Activated CD8-positive, alpha-beta memory T cell treated with anti-CD3 and anti-CD28 coated beads, Interleukin-2, amount 10 ng/mL, durations not matched to agents 7 days and 5 days (primary cell): Measurements from ENCODE around the gene FBXO42. TPM values are rescaled to one million over a fixed set of nuclear protein-coding genes. Genes with fewer than 3 reads are reported as not detected.
"Not testable (repeated sequence)": the region's sequence is repeated elsewhere in the genome, so short reads cannot be mapped to it uniquely, and the experiment has no call there.

Experiments used
- ATAC-seq: fragments of 150-1000 bp; cut with Tn5 transposase; one replicate; pipeline ENCODE4 v1.10.0; 2021; ENCODE audit warnings: moderate library complexity
- CTCF ChIA-PET: fragments of 350-600 bp; sonication (Branson Sonifier 250); formaldehyde crosslinking; loops from one replicate; lab custom pipeline; 2021; ENCODE audit warnings: antibody characterized with exemption; lab: Charles Lee
- DNase-seq: peaks from one replicate; pipeline ENCODE4 v3.0.0-alpha.2; 2020
- H3K27ac Mint-ChIP-seq: one replicate; pipeline ENCODE4 v1.8.0; 2021; ENCODE audit warnings: mild to moderate bottlenecking, mixed read lengths
- H3K27me3 Mint-ChIP-seq: one replicate; pipeline ENCODE4 v1.8.0; 2021; ENCODE audit warnings: mixed read lengths
- H3K36me3 Mint-ChIP-seq: one replicate; pipeline ENCODE4 v1.8.0; 2021; ENCODE audit warnings: mild to moderate bottlenecking, mixed read lengths
- H3K4me1 Mint-ChIP-seq: one replicate; pipeline ENCODE4 v1.8.0; 2021; ENCODE audit warnings: mixed read lengths
- H3K4me3 Mint-ChIP-seq: one replicate; pipeline ENCODE4 v1.8.0; 2021; ENCODE audit warnings: mild to moderate bottlenecking, moderate library complexity, mixed read lengths
- H3K9me3 Mint-ChIP-seq: one replicate; pipeline ENCODE4 v1.8.0; 2022; ENCODE audit warnings: low read depth, mixed read lengths
- total RNA-seq, 2 experiments: library from RNA; stranded (reverse); gene quantifications; one replicate each; pipeline ENCODE4 v1.2.3, GENCODE V29; 2021

Gene FBXO42
- total RNA-seq, 2 experiments from 2014 or later, result 17.6 to 19.7 TPM

- ATAC-seq (peak; percentile 76), DNase-seq (peak; percentile 90)
- Mint-ChIP-seq H3K9me3 (no peaks in the 10 kb centered on the region), H3K4me3 (peak overlapping the region; percentile 99), H3K4me1 (peaks cover 48% of the 10 kb centered on the region), H3K36me3 (peaks cover 16% of the 10 kb centered on the region), H3K27ac (peak overlapping the region; percentile 99), H3K27me3 (no peaks in the 10 kb centered on the region)
- CTCF ChIA-PET, result interaction anchor here (0.7 to 7.4 kb wide), 6 partner anchors 13 to 150 kb away, joined by 3 to 84 read pairs (median 4); partner anchors contain the start of genes FBXO42 and NECAP2
Observed at GRCh38 chr1:16367258-16367967, 15.1 kb upstream of the FBXO42 start.

GRCh38 chr1:16366722-16367257 is 14.5 kb upstream of the FBXO42 start, which contains the start of gene SZRD1:
Gene SZRD1, plus strand, starts transcription at chr1:16367242. Its CDS starts 16 bp downstream, at chr1:16367258.
- H3K4me1 Mint-ChIP-seq, result peaks cover 42% of the 10 kb centered on the region
- H3K27ac Mint-ChIP-seq, result peak within 1 kb of the TSS; percentile 99
- ATAC-seq, result peak; percentile 89
- H3K9me3 Mint-ChIP-seq, result no peaks in the 10 kb centered on the region
- peaks cover 12% of the 10 kb centered on the region for H3K36me3 Mint-ChIP-seq
- H3K27me3 Mint-ChIP-seq, result no peaks in the 10 kb centered on the region
- peak within 1 kb of the TSS; percentile 99 for H3K4me3 Mint-ChIP-seq
- CTCF ChIA-PET, result interaction anchor here (1.2 to 7.4 kb wide), 6 partner anchors 13 to 286 kb away, joined by 3 to 84 read pairs (median 10); partner anchors contain the start of genes FBXO42 and NECAP2
- peak; percentile 98 for DNase-seq

- not testable (repeated sequence) for H3K27ac Mint-ChIP-seq, H3K27me3 Mint-ChIP-seq, ATAC-seq, H3K4me3 Mint-ChIP-seq, DNase-seq, H3K36me3 Mint-ChIP-seq, H3K9me3 Mint-ChIP-seq
- H3K4me1 Mint-ChIP-seq, result peaks cover 31% of the 10 kb centered on the region
- CTCF ChIA-PET, result interaction anchor here (0.6 to 7.4 kb wide), 9 partner anchors 11 to 1662 kb away, joined by 3 to 84 read pairs (median 4); partner anchors contain the start of genes FBXO42 and NECAP2
Observed at GRCh38 chr1:16365146-16365498, 12.8 kb upstream of the FBXO42 start.

GRCh38 chr1:16356867-16357266 is 4.6 kb upstream of the FBXO42 start:
- CTCF ChIA-PET, result interaction anchor here (5.4 kb wide), 1 partner anchor 8 kb away, joined by 84 read pairs; the partner anchor contains the start of gene SZRD1
- no peak overlapping the region for H3K4me3 Mint-ChIP-seq
- H3K36me3 Mint-ChIP-seq, result no peaks in the 10 kb centered on the region
- H3K4me1 Mint-ChIP-seq, result peaks cover 4% of the 10 kb centered on the region
- DNase-seq, result no peak
- H3K27ac Mint-ChIP-seq, result no peak overlapping the region
- H3K9me3 Mint-ChIP-seq, result no peaks in the 10 kb centered on the region
- no peaks in the 10 kb centered on the region for H3K27me3 Mint-ChIP-seq
- ATAC-seq, result no peak

GRCh38 chr1:16354619-16355018 is 2.3 kb upstream of the FBXO42 start:
- Mint-ChIP-seq H3K4me1 (peaks cover 18% of the 10 kb centered on the region), H3K27me3 (no peaks in the 10 kb centered on the region), H3K27ac (no peak overlapping the region), H3K9me3 (no peaks in the 10 kb centered on the region), H3K4me3 (no peak overlapping the region), H3K36me3 (peaks cover 1% of the 10 kb centered on the region)
- CTCF ChIA-PET, result interaction anchor here (0.9 to 5.4 kb wide), 4 partner anchors 10 to 276 kb away, joined by 3 to 84 read pairs (median 3); partner anchors contain the start of gene SZRD1
- ATAC-seq (no peak), DNase-seq (no peak)

GRCh38 chr1:16352842-16353535 is 709 bp upstream of the FBXO42 start:
- DNase-seq (no peak), ATAC-seq (no peak)
- CTCF ChIA-PET, result interaction anchor here (0.8 to 5.4 kb wide), 8 partner anchors 12 to 279 kb away, joined by 3 to 84 read pairs (median 4); partner anchors contain the start of genes NECAP2 and SZRD1
- Mint-ChIP-seq H3K27me3 (no peaks in the 10 kb centered on the region), H3K4me1 (peaks cover 22% of the 10 kb centered on the region), H3K27ac (peak overlapping the region; percentile 95), H3K36me3 (peaks cover 3% of the 10 kb centered on the region), H3K9me3 (no peaks in the 10 kb centered on the region), H3K4me3 (peak overlapping the region; percentile 93)

- H3K36me3 Mint-ChIP-seq, result peaks cover 4% of the 10 kb centered on the region
- no peak for DNase-seq
- H3K27ac Mint-ChIP-seq, result peak overlapping the region; percentile 95
- no peaks in the 10 kb centered on the region for H3K9me3 Mint-ChIP-seq
- H3K4me3 Mint-ChIP-seq, result peak overlapping the region; percentile 93
- peaks cover 23% of the 10 kb centered on the region for H3K4me1 Mint-ChIP-seq
- ATAC-seq, result no peak
- CTCF ChIA-PET, result interaction anchor here (0.8 to 5.4 kb wide), 7 partner anchors 13 to 560 kb away, joined by 3 to 84 read pairs (median 3); partner anchors contain the start of gene SZRD1
- no peaks in the 10 kb centered on the region for H3K27me3 Mint-ChIP-seq
Observed at GRCh38 chr1:16351456-16351993, 755 bp downstream of the FBXO42 start.

GRCh38 chr1:16349847-16350406 is 2.4 kb downstream of the FBXO42 start:
- CTCF ChIA-PET, result interaction anchor here (1.0 to 1.4 kb wide), 2 partner anchors 13 to 18 kb away, joined by 3 to 8 read pairs; partner anchors contain the start of gene SZRD1
- Mint-ChIP-seq H3K4me3 (no peak overlapping the region), H3K4me1 (peaks cover 25% of the 10 kb centered on the region), H3K9me3 (no peaks in the 10 kb centered on the region), H3K36me3 (peaks cover 4% of the 10 kb centered on the region), H3K27me3 (no peaks in the 10 kb centered on the region), H3K27ac (no peak overlapping the region)
- ATAC-seq (no peak), DNase-seq (no peak)

GRCh38 chr1:16348414-16349182 is 3.7 kb downstream of the FBXO42 start:
- H3K27ac Mint-ChIP-seq, result no peak overlapping the region
- no peaks in the 10 kb centered on the region for H3K9me3 Mint-ChIP-seq
- no peak for DNase-seq
- no peak overlapping the region for H3K4me3 Mint-ChIP-seq
- ATAC-seq, result no peak
- H3K4me1 Mint-ChIP-seq, result peaks cover 25% of the 10 kb centered on the region
- no peaks in the 10 kb centered on the region for H3K27me3 Mint-ChIP-seq
- peaks cover 4% of the 10 kb centered on the region for H3K36me3 Mint-ChIP-seq
- CTCF ChIA-PET, result interaction anchor here (0.6 to 0.9 kb wide), 2 partner anchors 100 to 443 kb away, joined by 3 to 4 read pairs; no protein-coding TSS in a partner anchor

GRCh38 chr1:16343276-16343675 is 9.0 kb downstream of the FBXO42 start:
- H3K4me3 Mint-ChIP-seq, H3K4me1 Mint-ChIP-seq, DNase-seq, ATAC-seq, H3K9me3 Mint-ChIP-seq, H3K27ac Mint-ChIP-seq, H3K27me3 Mint-ChIP-seq, H3K36me3 Mint-ChIP-seq: not testable (repeated sequence)
- CTCF ChIA-PET, result interaction anchor here (0.7 kb wide), 1 partner anchor 22 kb away, joined by 3 read pairs; no protein-coding TSS in a partner anchor

GRCh38 chr1:16342331-16343062 is 9.8 kb downstream of the FBXO42 start:
- H3K4me1 Mint-ChIP-seq, result peaks cover 1% of the 10 kb centered on the region
- CTCF ChIA-PET, result interaction anchor here (0.7 kb wide), 1 partner anchor 772 kb away, joined by 3 read pairs; no protein-coding TSS in a partner anchor
- no peak overlapping the region for H3K27ac Mint-ChIP-seq
- no peak for DNase-seq
- peaks cover 6% of the 10 kb centered on the region for H3K36me3 Mint-ChIP-seq
- no peaks in the 10 kb centered on the region for H3K9me3 Mint-ChIP-seq
- ATAC-seq, result no peak
- H3K27me3 Mint-ChIP-seq, result no peaks in the 10 kb centered on the region
- no peak overlapping the region for H3K4me3 Mint-ChIP-seq
